T-helper 1 cell treated with Interleukin-12 subunit alpha and Interleukin-12 subunit beta and Interleukin-4 antibody, amounts not matched to agents 30 μg/mL and 1 μg/mL, for 36 hours (primary cell): Measurements from ENCODE around the gene FAM124B.

Source experiments
- H3K27ac Mint-ChIP-seq: one replicate; pipeline ENCODE4 v1.8.0; 2021; ENCODE audit warnings: mild to moderate bottlenecking, mixed read lengths
- H3K27me3 Mint-ChIP-seq: one replicate; pipeline ENCODE4 v1.8.0; 2021; ENCODE audit warnings: low read depth, mixed read lengths
- H3K36me3 Mint-ChIP-seq: one replicate; pipeline ENCODE4 v1.8.0; 2021; ENCODE audit warnings: low read depth, mixed read lengths
- H3K4me1 Mint-ChIP-seq: one replicate; pipeline ENCODE4 v1.8.0; 2021; ENCODE audit warnings: low read depth, mixed read lengths
- H3K4me3 Mint-ChIP-seq: one replicate; pipeline ENCODE4 v1.8.0; 2021; ENCODE audit warnings: mild to moderate bottlenecking, moderate library complexity, mixed read lengths
- H3K9me3 Mint-ChIP-seq: one replicate; pipeline ENCODE4 v1.8.0; 2021; ENCODE audit warnings: mixed read lengths

FAM124B gene

DNA sequence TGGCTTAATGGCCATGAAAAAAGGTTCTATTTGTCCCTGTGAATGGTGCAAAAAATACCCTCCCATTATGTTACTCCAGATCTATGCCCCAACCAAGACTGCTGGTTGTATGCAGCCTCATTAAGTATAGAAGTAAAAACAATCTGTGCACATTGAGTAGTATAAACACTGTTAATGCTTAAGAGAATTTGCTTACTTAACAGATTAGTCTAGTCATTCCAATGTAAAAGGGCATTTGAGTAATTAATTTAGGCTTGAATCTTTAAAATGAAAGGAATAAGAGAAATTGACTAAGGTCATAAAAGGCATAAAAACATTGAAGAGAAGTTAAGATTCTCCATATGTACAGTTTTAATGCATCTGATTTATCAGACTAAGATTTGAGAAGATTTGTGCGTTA, 51.2 kb downstream of the FAM124B start:
- H3K4me3 Mint-ChIP-seq = no peak overlapping the region
- no peak overlapping the region for H3K27ac Mint-ChIP-seq
- no peaks in the 10 kb centered on the region for H3K36me3 Mint-ChIP-seq
- no peaks in the 10 kb centered on the region for H3K4me1 Mint-ChIP-seq
- no peaks in the 10 kb centered on the region for H3K9me3 Mint-ChIP-seq
- peaks cover 28% of the 10 kb centered on the region for H3K27me3 Mint-ChIP-seq

- Mint-ChIP-seq H3K36me3 (no peaks in the 10 kb centered on the region), H3K9me3 (no peaks in the 10 kb centered on the region), H3K4me1 (no peaks in the 10 kb centered on the region), H3K27ac (no peak overlapping the region), H3K4me3 (no peak overlapping the region), H3K27me3 (peaks cover 27% of the 10 kb centered on the region)
Measured at GRCh38 chr2:224349396-224349795, 52.5 kb downstream of the FAM124B start.

DNA sequence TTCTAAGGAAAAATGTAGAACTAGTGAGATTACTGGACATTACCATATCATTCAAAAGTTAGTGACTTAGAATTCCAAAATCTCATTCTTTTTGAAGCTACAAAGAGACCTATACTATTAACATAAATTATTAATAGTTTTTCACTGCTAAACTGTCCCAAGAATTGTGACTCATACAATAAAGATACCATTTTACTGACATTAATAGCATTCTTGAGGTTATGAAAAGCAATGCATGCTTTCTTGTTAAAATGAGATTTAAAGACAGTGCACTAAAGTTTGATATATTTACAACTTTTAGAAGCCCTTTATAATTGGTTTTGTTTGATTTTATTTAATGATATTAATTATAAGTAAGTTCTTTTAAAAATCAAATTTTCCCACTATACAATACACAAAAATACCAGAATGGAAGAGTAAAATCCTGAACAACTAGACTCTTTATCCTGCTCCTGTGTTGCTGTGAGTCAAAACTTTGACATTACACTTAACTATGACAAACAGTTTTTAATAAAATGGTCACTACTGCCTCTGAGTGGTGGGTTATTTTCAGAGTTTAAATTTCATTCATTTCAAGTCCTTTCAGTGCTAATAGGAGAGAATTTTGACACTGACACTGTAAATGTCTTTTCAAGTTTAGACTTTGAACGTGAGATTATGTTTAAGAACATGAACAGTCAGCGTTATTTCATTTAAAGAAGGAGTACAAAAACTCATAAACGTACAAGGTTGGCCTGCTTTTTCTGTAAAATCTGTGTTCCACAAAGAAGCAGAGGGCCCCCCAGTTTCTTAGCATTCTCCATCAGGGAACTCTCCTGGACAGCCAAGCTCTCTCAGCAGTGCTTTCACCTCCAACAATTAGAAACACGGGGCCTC, 54.5 kb downstream of the FAM124B start:
- Mint-ChIP-seq H3K36me3 (no peaks in the 10 kb centered on the region), H3K4me1 (no peaks in the 10 kb centered on the region), H3K27ac (no peak overlapping the region), H3K27me3 (peaks cover 27% of the 10 kb centered on the region), H3K4me3 (no peak overlapping the region), H3K9me3 (no peaks in the 10 kb centered on the region)

DNA sequence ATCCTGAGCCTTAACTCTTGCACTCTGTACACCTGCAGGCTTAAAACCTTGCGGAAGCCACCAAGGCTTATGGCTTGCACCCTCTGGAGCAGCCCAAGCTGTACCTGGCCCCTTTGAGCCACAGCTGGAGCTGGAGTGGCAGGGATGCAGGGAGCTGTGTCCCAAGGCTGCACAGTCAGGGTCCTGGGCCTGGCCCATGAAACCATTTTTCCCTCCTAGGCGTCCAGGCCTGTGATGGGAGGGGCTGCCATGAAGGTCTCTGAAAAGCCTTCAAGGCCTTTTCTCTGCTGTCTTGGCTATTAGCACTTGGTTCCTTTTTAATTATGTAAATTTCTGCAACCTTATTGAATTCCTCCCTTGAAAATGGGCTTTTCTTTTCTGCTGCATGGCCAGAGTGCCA, 56.4 kb downstream of the FAM124B start:
- Mint-ChIP-seq H3K9me3 (no peaks in the 10 kb centered on the region), H3K36me3 (no peaks in the 10 kb centered on the region), H3K27me3 (peaks cover 26% of the 10 kb centered on the region), H3K4me3 (no peak overlapping the region), H3K27ac (no peak overlapping the region), H3K4me1 (no peaks in the 10 kb centered on the region)

DNA sequence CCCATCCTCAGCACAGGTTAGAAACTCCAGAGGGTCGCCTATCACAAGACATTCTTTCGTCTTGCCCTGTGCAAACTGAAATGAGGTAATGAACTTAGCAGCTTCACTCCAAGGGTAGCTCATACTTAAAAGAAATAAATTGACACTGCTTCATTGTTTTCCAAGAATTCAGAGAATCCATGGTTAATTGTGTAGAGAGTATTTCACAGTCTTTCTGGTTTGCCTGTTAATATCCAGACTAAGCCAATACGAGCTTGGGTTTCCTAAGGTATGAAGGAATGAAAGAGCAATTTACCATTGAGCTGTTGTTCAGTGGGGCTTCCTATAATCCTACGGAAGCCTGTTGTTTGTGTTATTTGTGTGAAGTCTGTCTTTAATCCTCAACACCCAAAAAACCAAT, 58.7 kb downstream of the FAM124B start:
- Mint-ChIP-seq H3K27me3 (peaks cover 27% of the 10 kb centered on the region), H3K36me3 (no peaks in the 10 kb centered on the region), H3K4me1 (no peaks in the 10 kb centered on the region), H3K27ac (no peak overlapping the region), H3K9me3 (no peaks in the 10 kb centered on the region), H3K4me3 (no peak overlapping the region)

DNA sequence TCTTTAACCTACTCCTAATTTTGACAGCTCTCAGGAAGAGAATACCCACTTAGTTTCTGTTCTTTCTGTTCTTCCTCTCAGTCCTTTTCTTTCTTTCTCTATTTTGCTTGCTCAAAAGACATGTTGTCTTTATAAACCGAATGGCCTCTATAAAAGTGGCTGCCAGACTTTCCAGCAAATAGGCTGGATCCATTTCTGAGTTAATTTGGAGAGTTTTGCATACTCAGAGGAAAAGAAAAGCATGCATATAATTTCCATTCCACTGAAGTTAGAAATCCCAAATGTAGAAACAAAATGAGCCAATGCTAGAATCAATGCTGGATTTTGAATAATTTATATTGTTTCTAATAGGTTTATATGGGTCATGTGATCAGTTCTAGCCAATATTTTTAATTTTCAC, 65.9 kb downstream of the FAM124B start:
- H3K27ac Mint-ChIP-seq = no peak overlapping the region
- H3K4me1 Mint-ChIP-seq = no peaks in the 10 kb centered on the region
- H3K36me3 Mint-ChIP-seq = no peaks in the 10 kb centered on the region
- H3K9me3 Mint-ChIP-seq = no peaks in the 10 kb centered on the region
- no peak overlapping the region for H3K4me3 Mint-ChIP-seq
- peaks cover 5% of the 10 kb centered on the region for H3K27me3 Mint-ChIP-seq

- Mint-ChIP-seq H3K27ac (no peak overlapping the region), H3K36me3 (no peaks in the 10 kb centered on the region), H3K27me3 (no peaks in the 10 kb centered on the region), H3K4me3 (no peak overlapping the region), H3K9me3 (no peaks in the 10 kb centered on the region), H3K4me1 (no peaks in the 10 kb centered on the region)
Measured at GRCh38 chr2:224334726-224335125, 67.2 kb downstream of the FAM124B start.

- Mint-ChIP-seq H3K36me3 (no peaks in the 10 kb centered on the region), H3K27me3 (peaks cover 2% of the 10 kb centered on the region), H3K9me3 (no peaks in the 10 kb centered on the region)
Measured at GRCh38 chr2:224333726-224334482, 68.0 kb downstream of the FAM124B start.

GRCh38 chr2:224331698-224332097, 70.2 kb downstream of the FAM124B start:
- no peaks in the 10 kb centered on the region for H3K4me1 Mint-ChIP-seq
- H3K27ac Mint-ChIP-seq = no peak overlapping the region
- H3K27me3 Mint-ChIP-seq = peaks cover 20% of the 10 kb centered on the region
- no peak overlapping the region for H3K4me3 Mint-ChIP-seq
- H3K9me3 Mint-ChIP-seq = no peaks in the 10 kb centered on the region
- H3K36me3 Mint-ChIP-seq = no peaks in the 10 kb centered on the region

More at GRCh38 chr2:224333726-224334482, 68.0 kb downstream of the FAM124B start:
- H3K4me1 Mint-ChIP-seq = no peaks in the 10 kb centered on the region
- no peak overlapping the region for H3K4me3 Mint-ChIP-seq
- H3K27ac Mint-ChIP-seq = no peak overlapping the region

DNA sequence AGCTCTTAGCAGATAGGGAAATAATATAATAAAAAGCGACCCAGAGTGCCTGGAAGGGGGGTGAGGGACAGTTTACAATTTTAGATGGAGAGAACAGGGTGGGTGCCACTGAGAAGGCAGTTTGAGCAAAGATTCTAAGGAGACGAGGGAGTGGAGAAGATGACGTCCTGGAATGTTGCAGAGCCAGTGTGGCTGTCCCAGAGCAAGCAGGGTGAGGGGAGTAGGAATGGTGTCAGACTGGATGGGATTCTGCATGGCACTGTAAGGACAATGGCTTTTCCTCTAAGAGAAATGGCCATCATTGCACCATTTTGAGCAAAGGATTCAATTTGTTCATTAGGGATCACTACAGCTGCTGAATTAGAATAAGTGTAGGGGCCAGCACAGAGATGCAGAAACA, 73.1 kb downstream of the FAM124B start:
- no peaks in the 10 kb centered on the region for H3K36me3 Mint-ChIP-seq
- H3K27ac Mint-ChIP-seq = no peak overlapping the region
- no peaks in the 10 kb centered on the region for H3K4me1 Mint-ChIP-seq
- H3K4me3 Mint-ChIP-seq = no peak overlapping the region
- no peaks in the 10 kb centered on the region for H3K9me3 Mint-ChIP-seq
- H3K27me3 Mint-ChIP-seq = peaks cover 33% of the 10 kb centered on the region
